ENCODE data around the gene FAM174C.

DNA sequence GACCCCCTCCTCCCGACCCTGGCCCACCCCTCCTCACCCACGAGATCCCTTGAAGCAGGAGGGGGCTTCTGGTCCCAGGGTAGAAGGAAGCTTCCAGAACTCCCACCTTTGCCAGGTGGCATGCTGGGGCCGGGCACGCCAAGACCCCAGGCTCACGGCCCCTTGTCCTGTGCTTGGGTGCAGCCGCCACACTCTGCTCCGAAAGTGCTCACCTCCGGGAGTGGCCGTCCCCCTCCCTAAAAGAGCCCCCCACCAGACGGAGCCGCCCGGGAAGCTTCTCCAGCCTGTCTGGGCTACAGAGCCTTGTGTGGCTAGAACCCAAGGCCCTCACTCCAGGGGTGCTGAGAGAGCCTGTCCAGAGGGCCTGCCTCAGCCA lies 8.6 kb downstream of the FAM174C start:
- TF ChIP-seq, protein P1, sequence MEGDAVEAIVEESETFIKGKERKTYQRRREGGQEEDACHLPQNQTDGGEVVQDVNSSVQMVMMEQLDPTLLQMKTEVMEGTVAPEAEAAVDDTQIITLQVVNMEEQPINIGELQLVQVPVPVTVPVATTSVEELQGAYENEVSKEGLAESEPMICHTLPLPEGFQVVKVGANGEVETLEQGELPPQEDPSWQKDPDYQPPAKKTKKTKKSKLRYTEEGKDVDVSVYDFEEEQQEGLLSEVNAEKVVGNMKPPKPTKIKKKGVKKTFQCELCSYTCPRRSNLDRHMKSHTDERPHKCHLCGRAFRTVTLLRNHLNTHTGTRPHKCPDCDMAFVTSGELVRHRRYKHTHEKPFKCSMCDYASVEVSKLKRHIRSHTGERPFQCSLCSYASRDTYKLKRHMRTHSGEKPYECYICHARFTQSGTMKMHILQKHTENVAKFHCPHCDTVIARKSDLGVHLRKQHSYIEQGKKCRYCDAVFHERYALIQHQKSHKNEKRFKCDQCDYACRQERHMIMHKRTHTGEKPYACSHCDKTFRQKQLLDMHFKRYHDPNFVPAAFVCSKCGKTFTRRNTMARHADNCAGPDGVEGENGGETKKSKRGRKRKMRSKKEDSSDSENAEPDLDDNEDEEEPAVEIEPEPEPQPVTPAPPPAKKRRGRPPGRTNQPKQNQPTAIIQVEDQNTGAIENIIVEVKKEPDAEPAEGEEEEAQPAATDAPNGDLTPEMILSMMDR (IDR thresholded peaks at IDR 0.05; ENCODE audit: low read depth, low read length): no peak
- no peak for TF ChIP-seq EZH2phosphoT487 (IDR thresholded peaks at IDR 0.05; ENCODE audit: low read depth)

All from OCI-LY3 (cell line).